GM12874 (cell line): ENCODE measurements around the gene PTPRN.

ENCODE experiments used
- CTCF ChIP-seq: IDR thresholded peaks from 2 replicates; pipeline ENCODE4 v1.5.1; 2011; ENCODE audit warnings: low read depth, mild to moderate bottlenecking, control low read depth, low read length, moderate library complexity; ENCODE audit not compliant: insufficient read depth

Gene PTPRN

DNA sequence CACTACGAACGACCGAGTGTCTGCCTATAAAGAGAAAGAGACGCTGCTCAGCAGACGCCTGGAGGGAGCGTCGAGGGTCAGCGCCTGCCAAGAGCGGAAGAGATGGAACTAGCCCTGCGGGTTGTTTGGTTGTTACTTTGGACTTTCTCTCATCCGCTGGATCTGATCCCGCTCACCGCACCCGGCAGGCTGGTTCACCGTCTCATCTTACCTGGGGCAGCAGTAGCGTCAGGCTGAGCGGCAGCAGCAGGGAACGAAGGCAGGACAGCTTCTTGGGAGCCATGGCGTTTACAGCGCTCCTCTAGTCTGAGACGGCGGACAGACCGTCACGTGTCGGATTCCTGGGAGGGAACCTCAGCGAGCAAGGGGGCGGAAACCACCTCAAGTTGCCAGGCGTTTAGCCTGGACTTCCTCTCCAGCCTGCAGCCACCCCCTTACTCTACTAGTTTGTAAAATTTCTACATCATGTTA, 65.9 kb downstream of the PTPRN start:
- no peak for TF ChIP-seq CTCF
